GM18519 (cell line): ENCODE measurements around the gene AQP10.
"Not testable (repeated sequence)": the region's sequence is repeated elsewhere in the genome, so short reads cannot be mapped to it uniquely, and the experiment has no call there.

ENCODE experiments used
- ATAC-seq: cut with Tn5 transposase; IDR thresholded peaks from one replicate; pipeline ENCODE4 v1.9.1; 2021; ENCODE audit warnings: mild to moderate bottlenecking, moderate library complexity; ENCODE audit not compliant: unreplicated experiment, low FRiP score

The AQP10 gene

GRCh38 chr1:154342836-154343472 is 22.1 kb downstream of the AQP10 start:
- no peak for ATAC-seq

GRCh38 chr1:154344977-154345837 is 24.3 kb downstream of the AQP10 start:
- ATAC-seq: no peak

GRCh38 chr1:154346276-154346917 is 25.5 kb downstream of the AQP10 start:
- ATAC-seq: no peak

- ATAC-seq: no peak
Measured at GRCh38 chr1:154347961-154348360, 27.1 kb downstream of the AQP10 start.

- ATAC-seq: no peak
Measured at GRCh38 chr1:154348429-154349076, 27.7 kb downstream of the AQP10 start.

- ATAC-seq: no peak
Measured at GRCh38 chr1:154349121-154349520, 28.2 kb downstream of the AQP10 start.

GRCh38 chr1:154350383-154350782 is 29.5 kb downstream of the AQP10 start:
- no peak for ATAC-seq

- no peak for ATAC-seq
Measured at GRCh38 chr1:154351363-154352068, 30.6 kb downstream of the AQP10 start.

GRCh38 chr1:154352245-154352580 is 31.3 kb downstream of the AQP10 start:
- ATAC-seq: no peak

- ATAC-seq: no peak
Measured at GRCh38 chr1:154352581-154353459, 31.9 kb downstream of the AQP10 start.

GRCh38 chr1:154353460-154353904 is 32.6 kb downstream of the AQP10 start:
- no peak for ATAC-seq

- ATAC-seq: no peak
Measured at GRCh38 chr1:154353966-154354365, 33.1 kb downstream of the AQP10 start.

- ATAC-seq: no peak
Measured at GRCh38 chr1:154358519-154358918, 37.6 kb downstream of the AQP10 start.

GRCh38 chr1:154360288-154360687 is 39.4 kb downstream of the AQP10 start:
- ATAC-seq: no peak

GRCh38 chr1:154360881-154361280 is 40.0 kb downstream of the AQP10 start:
- not testable (repeated sequence) for ATAC-seq

GRCh38 chr1:154361357-154361756 is 40.5 kb downstream of the AQP10 start:
- ATAC-seq: no peak

GRCh38 chr1:154371436-154371835 is 50.5 kb downstream of the AQP10 start:
- no peak for ATAC-seq

- not testable (repeated sequence) for ATAC-seq
Measured at GRCh38 chr1:154373777-154374357, 53.0 kb downstream of the AQP10 start.
